Activated naive CD4-positive, alpha-beta T cell treated with anti-CD3 and anti-CD28 coated beads, Interleukin-2, amount 50 U/mL, for 16 hours (primary cell): ENCODE data around the gene SMC1A.

ENCODE experiments used
- DNase-seq: peaks from one replicate; pipeline ENCODE4 v3.0.0-alpha.2; 2020

The SMC1A gene

DNA sequence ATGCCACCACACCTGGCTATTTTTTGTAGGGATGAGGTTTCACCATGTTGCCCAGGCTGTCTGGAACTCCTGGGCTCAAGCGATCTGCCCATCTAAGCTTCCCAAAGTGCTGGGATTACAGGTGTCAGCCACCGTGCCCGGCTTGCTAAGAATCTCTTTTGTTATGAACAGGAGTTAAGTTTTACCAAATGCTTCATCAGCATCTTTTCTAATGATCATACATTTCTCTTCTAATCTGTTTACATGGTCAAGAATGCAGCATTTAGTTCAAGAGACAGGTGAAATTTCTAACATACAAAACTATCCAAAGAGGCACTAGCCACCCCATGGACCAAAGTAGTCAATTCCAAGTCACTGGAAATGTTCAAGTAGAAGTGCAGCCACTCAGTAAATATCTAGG lies 88.6 kb downstream of the SMC1A start:
- no peak for DNase-seq

DNA sequence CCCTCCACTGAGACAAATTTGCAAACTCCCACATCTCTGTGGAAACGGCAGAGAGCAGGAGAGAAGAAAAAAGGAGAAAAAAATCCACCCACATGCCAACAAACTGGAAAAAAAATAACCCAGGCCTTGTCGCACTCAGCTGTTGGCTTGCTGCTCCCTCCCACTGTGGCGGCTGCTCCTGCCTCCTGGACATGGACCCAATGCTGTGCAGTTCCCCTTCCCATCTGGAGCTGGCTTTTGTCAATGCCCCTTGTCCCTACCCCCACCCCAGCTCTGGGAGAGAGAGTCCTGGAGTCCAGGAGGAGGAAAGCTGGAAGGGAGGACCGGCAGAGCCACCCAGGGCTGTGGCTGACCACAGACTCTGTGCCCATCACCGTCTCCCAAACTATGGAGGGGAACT lies 90.2 kb downstream of the SMC1A start:
- DNase-seq = no peak

DNA sequence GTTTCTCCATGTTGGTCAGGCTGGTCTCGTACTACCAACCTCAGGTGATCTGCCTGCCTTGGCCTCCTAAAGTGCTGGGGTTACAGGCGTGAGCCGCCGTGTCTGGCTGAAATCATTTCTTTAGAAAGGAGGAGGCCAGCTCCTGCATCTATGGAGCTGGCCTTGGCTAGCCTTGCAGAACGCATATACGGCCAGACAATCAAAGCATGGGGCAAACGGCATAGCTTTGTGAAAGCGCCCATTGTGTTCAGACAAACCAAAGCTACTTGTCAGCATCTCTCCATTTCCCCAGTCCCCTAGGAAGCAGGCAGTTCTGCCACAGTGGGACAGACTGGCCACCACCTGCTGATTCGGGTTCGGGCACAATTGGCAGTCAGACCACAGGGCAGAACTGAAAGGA lies 92.1 kb downstream of the SMC1A start:
- DNase-seq = no peak

DNA sequence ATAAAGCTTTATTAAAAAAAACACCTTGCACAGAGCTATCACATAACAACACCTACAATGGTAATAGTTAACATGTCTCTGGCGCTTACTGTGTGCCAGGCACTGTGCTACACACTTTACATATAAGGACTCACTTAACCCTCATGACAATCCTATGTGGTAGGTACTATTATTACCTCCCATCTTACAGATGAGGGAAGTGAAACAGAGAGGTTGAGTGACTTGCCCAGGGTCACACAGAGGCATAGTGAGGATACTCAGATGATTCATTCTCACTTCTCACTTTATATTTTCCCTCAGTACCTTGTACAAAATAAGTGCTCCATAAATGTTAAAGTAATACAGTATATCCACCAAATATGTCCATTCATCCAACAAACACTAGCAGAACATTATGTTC lies 97.7 kb downstream of the SMC1A start:
- DNase-seq = no peak
